UCSD-AML1 (cell line): ENCODE data around the gene ARHGEF10L.

Experiments
- DNase-seq: peaks from one replicate; lab custom pipeline; 2025; ENCODE audit not compliant: unreplicated experiment; lab: John Stamatoyannopoulos, UW

Gene ARHGEF10L

GRCh38 chr1:17672226-17672625, 132.7 kb downstream of the ARHGEF10L start:
- DNase-seq = no peak

GRCh38 chr1:17673329-17674072, 134.0 kb downstream of the ARHGEF10L start:
- no peak for DNase-seq

- no peak for DNase-seq
Observed at GRCh38 chr1:17674726-17675500, 135.4 kb downstream of the ARHGEF10L start.

GRCh38 chr1:17675744-17676143, 136.2 kb downstream of the ARHGEF10L start:
- DNase-seq = no peak

GRCh38 chr1:17676387-17677060, 137.0 kb downstream of the ARHGEF10L start:
- no peak for DNase-seq

GRCh38 chr1:17678011-17678410, 138.5 kb downstream of the ARHGEF10L start:
- no peak for DNase-seq

GRCh38 chr1:17679856-17680255, 140.4 kb downstream of the ARHGEF10L start:
- DNase-seq = no peak

- DNase-seq = no peak
Observed at GRCh38 chr1:17680308-17680707, 140.8 kb downstream of the ARHGEF10L start.

- DNase-seq = no peak
Observed at GRCh38 chr1:17682400-17682799, 142.9 kb downstream of the ARHGEF10L start.

- no peak for DNase-seq
Observed at GRCh38 chr1:17683598-17683997, 144.1 kb downstream of the ARHGEF10L start.

- DNase-seq = no peak
Observed at GRCh38 chr1:17684810-17685209, 145.3 kb downstream of the ARHGEF10L start.

GRCh38 chr1:17686258-17686657, 146.8 kb downstream of the ARHGEF10L start:
- DNase-seq = no peak

- DNase-seq = no peak
Observed at GRCh38 chr1:17687145-17687544, 147.6 kb downstream of the ARHGEF10L start.

- DNase-seq = no peak
Observed at GRCh38 chr1:17688217-17688810, 148.8 kb downstream of the ARHGEF10L start.

GRCh38 chr1:17689011-17689410, 149.5 kb downstream of the ARHGEF10L start:
- no peak for DNase-seq

- no peak for DNase-seq
Observed at GRCh38 chr1:17690906-17691634, 151.6 kb downstream of the ARHGEF10L start.

- DNase-seq = no peak
Observed at GRCh38 chr1:17692645-17693044, 153.1 kb downstream of the ARHGEF10L start.

- DNase-seq = no peak
Observed at GRCh38 chr1:17696417-17697301, 157.2 kb downstream of the ARHGEF10L start.

- no peak for DNase-seq
Observed at GRCh38 chr1:17697458-17697857, 158.0 kb downstream of the ARHGEF10L start.

GRCh38 chr1:17699581-17699980, 160.1 kb downstream of the ARHGEF10L start:
- DNase-seq = no peak
